Effector memory CD4-positive, alpha-beta T cell (primary cell): ENCODE data around the gene ECT2.
"Not testable (repeated sequence)": the region's sequence is repeated elsewhere in the genome, so short reads cannot be mapped to it uniquely, and the experiment has no call there.

ENCODE experiments used
- DNase-seq, 3 donors: peaks; one replicate each; pipeline ENCODE4 v3.0.0-alpha.2; 2020
- H3K27ac ChIP-seq: 2 replicates; pipeline ENCODE4 v1.7.0; 2013; ENCODE audit warnings: mild to moderate bottlenecking, low read length, moderate library complexity; ENCODE audit not compliant: insufficient read depth, poor library complexity, severe bottlenecking
- H3K27me3 ChIP-seq: replicated peaks from 2 replicates; pipeline ENCODE4 v1.7.0; 2013; ENCODE audit warnings: mild to moderate bottlenecking, low read length; ENCODE audit not compliant: insufficient read depth, control insufficient read depth, poor library complexity, severe bottlenecking
- H3K36me3 ChIP-seq: 2 replicates; pipeline ENCODE4 v1.7.0; 2013; ENCODE audit warnings: mild to moderate bottlenecking, low read length, moderate library complexity; ENCODE audit not compliant: control insufficient read depth, insufficient read depth
- H3K4me1 ChIP-seq: 2 replicates; pipeline ENCODE4 v1.7.0; 2013; ENCODE audit warnings: low read length, mild to moderate bottlenecking; ENCODE audit not compliant: control insufficient read depth, insufficient read depth, poor library complexity, severe bottlenecking
- H3K4me3 ChIP-seq: 2 replicates; pipeline ENCODE4 v1.7.0; 2013; ENCODE audit warnings: low read length, low read depth, mild to moderate bottlenecking; ENCODE audit not compliant: insufficient read depth, poor library complexity, severe bottlenecking
- H3K9me3 ChIP-seq: 2 replicates; pipeline ENCODE4 v1.7.0; 2013; ENCODE audit warnings: mild to moderate bottlenecking, low read length, moderate library complexity; ENCODE audit not compliant: control insufficient read depth

The ECT2 gene

DNA sequence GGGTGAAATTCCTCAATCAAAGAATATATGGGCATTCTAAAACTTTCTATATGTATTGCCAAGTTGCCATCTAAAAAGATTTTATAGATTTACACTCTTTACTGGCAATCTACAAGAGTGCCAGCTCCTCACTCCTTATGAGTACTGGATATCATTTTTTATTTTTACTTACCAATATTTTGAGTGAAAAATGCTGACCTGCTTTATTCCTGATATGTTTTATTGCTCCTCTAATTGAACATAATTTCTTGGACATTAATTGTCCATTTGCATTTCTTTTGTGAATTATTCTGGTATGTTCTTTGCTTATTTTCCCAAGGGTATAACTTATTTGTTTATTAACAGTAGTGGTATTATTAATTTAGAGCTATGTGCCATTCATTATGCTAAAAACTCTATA lies 96.8 kb downstream of the ECT2 start:
- no peaks in the 10 kb centered on the region for H3K27me3 ChIP-seq
- no peak overlapping the region for H3K4me3 ChIP-seq
- no peaks in the 10 kb centered on the region for H3K36me3 ChIP-seq
- H3K27ac ChIP-seq = no peak overlapping the region
- no peak for DNase-seq
- no peaks in the 10 kb centered on the region for H3K9me3 ChIP-seq
- no peaks in the 10 kb centered on the region for H3K4me1 ChIP-seq

DNA sequence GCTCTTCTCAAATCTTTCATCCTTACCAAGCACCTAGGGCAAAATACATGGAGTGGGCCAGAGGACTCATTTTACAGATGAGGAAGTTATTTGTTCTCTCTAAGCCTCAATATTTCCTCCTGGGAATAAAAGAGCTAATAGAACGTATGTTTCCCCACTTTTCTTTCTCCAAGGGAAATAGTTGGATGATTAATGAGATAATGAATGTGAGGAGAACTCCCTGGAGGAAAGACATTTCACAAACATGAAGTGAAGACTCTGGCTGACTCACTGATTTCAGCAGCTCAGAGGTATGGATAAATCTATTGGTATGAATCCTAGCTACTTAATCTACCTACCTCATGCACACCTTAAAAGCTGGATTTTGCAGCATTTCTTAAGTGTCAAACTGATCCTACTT lies 98.4 kb downstream of the ECT2 start:
- DNase-seq = no peak
- no peaks in the 10 kb centered on the region for H3K9me3 ChIP-seq
- no peak overlapping the region for H3K27ac ChIP-seq
- no peaks in the 10 kb centered on the region for H3K36me3 ChIP-seq
- no peaks in the 10 kb centered on the region for H3K4me1 ChIP-seq
- no peak overlapping the region for H3K4me3 ChIP-seq
- H3K27me3 ChIP-seq = no peaks in the 10 kb centered on the region

DNA sequence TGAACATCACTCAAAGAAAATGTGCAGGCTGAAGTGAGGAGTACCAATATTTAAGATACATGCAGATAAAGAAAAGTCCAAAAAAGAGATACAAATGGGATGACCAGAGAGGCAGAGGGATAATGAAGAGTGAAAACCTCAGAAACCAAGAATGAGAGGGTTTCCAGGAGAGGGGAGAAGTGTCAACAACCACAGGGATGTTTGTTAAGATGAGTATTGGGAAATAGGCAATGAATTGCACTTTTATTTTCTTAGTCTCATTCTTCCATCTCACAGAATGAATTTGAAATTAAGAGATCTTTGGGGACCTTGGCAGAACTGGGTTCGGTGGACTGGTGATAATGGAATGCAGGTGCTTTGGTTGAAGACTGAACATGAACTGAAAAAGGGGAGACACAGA lies 102.5 kb downstream of the ECT2 start:
- no peak for DNase-seq

DNA sequence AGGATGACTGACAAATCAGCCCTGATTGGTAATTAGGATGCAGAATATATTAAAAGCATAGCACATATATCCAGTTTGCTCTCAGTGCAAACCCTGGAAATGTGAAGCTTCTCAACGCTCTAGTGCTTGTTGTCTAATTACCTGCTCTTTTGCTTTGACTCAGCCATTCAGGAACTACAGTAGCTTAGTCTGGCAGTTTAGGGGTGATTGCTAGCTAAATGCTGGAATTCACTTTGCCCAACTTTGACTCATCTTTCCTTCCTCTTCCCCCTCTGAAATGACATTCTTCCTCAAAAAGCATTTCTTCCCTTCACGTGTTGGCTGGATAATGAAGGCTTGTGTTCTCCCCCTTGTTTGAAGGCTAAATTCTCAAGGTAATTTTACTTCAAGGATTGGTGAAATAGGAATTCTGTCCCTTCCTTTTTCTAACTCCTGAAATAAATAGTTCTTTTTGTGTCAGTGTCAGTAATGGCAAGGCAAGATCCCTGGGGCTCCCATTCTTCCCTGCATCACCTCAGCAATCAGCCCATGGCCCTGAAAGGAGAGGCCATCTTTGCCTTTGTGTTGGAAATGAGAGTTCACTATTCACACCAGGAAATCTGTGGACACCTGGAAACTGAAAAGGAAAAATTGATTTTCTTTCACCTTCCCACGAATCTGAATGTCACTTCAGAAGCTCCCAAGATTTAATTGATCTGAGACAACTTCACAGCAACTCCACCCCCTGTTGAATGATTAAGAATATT lies 103.6 kb downstream of the ECT2 start:
- no peaks in the 10 kb centered on the region for H3K36me3 ChIP-seq
- H3K4me1 ChIP-seq = no peaks in the 10 kb centered on the region
- H3K4me3 ChIP-seq = no peak overlapping the region
- H3K27ac ChIP-seq = no peak overlapping the region
- peaks cover 2% of the 10 kb centered on the region for H3K27me3 ChIP-seq
- no peak for DNase-seq
- no peaks in the 10 kb centered on the region for H3K9me3 ChIP-seq

More for the DNA sequence above, 102.5 kb downstream of the ECT2 start:
- Histone ChIP-seq H3K9me3 (no peaks in the 10 kb centered on the region), H3K36me3 (no peaks in the 10 kb centered on the region), H3K4me1 (no peaks in the 10 kb centered on the region), H3K4me3 (no peak overlapping the region), H3K27ac (no peak overlapping the region), H3K27me3 (no peaks in the 10 kb centered on the region)

DNA sequence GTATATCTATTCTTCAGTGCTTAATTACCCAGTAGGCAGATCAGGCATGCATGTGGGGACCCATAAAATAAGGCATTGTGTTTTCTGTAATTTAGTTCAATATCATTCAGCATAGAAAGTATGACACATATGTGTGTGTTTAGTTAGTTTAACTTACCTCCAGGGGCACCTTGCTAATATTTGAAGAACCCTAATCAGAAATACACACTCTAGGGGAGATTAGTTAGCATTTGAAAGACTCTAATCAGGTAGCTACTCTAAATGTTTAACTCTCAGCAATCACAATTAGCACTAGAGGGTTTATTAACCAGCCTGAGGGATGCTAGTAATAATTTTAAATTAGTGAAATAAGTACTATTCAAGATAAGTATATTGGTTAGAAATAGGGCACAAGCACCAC lies 104.5 kb downstream of the ECT2 start:
- Histone ChIP-seq H3K4me1 (no peaks in the 10 kb centered on the region), H3K27ac (no peak overlapping the region)
- no peak for DNase-seq

DNA sequence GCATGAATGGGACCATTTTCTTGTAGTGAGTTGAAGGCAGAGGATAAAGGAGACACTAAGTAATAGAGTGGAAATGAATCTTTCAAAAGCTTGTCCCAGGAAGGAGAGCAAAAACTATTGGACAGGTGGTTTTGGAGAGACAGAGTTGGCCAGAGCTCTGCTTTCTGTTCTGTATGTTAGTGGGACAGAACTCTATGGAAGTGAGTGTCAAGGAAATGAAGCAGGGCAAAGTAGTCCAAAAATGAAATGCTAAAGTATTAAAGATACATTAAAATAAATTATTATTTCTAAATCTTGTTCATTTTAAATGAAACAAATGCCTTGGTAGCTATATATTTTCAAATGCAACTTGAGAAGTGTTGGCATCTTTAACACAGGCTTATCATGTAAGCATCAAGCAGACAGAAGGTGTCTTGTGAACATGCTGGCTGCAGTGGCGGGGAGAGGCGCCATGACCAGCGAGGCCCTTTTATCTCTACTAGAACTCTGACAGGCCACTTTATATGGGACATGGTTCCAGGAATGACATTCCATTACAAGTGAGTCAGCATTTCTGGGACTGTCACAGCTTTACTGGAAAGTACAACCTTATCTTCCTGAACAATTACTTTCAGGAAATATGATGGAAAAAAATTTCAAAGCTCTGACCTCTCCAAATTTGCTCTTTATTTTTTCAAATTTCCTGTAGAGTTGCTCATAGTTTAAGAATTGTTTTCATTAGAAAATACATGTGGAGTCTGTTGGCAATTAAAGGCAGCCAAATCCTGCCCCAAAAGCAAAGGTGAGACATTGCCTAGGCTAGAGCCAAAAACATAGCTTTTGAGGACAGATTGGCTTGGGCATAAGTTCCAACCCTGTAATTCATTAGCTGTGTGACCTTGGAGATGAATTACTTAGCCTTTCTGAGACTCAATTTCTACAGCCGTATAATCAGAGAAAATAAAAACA lies 106.5 kb downstream of the ECT2 start:
- H3K9me3 ChIP-seq = no peaks in the 10 kb centered on the region
- H3K27ac ChIP-seq = no peak overlapping the region
- no peak overlapping the region for H3K4me3 ChIP-seq
- peaks cover 2% of the 10 kb centered on the region for H3K27me3 ChIP-seq
- no peak for DNase-seq
- H3K36me3 ChIP-seq = no peaks in the 10 kb centered on the region
- H3K4me1 ChIP-seq = no peaks in the 10 kb centered on the region

More for the DNA sequence above, 104.5 kb downstream of the ECT2 start:
- Histone ChIP-seq H3K4me3 (no peak overlapping the region), H3K9me3 (no peaks in the 10 kb centered on the region), H3K27me3 (peaks cover 2% of the 10 kb centered on the region), H3K36me3 (no peaks in the 10 kb centered on the region)

DNA sequence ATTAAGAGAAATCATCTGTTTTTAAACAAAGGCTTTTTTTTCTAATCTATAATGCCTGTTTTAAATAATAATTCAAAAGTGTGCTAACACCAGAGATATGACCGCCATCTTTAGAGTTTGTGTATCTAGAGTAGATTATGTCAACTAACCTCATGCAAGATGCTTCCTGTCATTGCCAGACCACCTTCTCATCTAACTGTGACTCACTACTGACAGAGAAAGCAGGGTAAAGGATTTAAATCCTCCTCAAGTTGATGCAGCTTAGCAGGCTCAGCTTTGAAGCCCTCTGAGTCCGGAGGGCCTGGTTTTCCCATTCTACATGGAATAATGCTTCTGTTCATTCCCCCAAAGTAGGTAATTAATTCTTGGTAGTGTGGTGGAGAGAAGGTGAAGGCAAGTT lies 108.5 kb downstream of the ECT2 start:
- DNase-seq = no peak
- Histone ChIP-seq H3K4me3 (no peak overlapping the region), H3K4me1 (no peaks in the 10 kb centered on the region), H3K27me3 (peaks cover 2% of the 10 kb centered on the region), H3K36me3 (no peaks in the 10 kb centered on the region), H3K27ac (no peak overlapping the region), H3K9me3 (no peaks in the 10 kb centered on the region)

DNA sequence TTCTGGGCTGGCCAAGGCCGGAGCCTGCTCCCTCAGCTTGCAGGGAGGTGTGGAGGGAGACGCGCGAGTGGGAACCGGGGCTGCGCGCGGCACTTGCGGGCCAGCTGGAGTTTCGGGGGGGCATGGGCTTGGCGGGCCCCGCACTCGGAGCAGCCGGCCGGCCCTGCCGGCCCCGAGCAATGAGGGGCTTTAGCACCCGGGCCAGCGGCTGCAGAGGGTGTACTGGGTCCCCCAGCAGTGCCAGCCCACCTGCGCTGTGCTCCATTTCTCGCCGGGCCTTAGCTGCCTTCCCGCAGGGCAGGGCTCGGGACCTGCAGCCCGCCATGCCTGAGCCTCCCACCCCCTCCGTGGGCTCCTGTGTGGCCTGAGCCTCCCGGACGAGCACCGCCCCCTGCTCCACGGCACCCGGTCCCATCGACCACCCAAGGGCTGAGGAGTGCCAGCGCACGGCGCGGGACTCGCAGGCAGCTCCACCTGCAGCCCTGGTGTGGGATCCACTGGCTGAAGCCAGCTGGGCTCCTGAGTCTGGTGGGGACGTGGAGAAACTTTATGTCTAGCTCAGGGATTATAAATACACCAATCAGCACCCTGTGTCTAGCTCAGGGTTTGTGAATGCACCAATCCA lies 116.3 kb downstream of the ECT2 start:
- not testable (repeated sequence) for H3K4me3 ChIP-seq, H3K36me3 ChIP-seq, H3K27ac ChIP-seq, H3K9me3 ChIP-seq, DNase-seq, H3K4me1 ChIP-seq, H3K27me3 ChIP-seq

DNA sequence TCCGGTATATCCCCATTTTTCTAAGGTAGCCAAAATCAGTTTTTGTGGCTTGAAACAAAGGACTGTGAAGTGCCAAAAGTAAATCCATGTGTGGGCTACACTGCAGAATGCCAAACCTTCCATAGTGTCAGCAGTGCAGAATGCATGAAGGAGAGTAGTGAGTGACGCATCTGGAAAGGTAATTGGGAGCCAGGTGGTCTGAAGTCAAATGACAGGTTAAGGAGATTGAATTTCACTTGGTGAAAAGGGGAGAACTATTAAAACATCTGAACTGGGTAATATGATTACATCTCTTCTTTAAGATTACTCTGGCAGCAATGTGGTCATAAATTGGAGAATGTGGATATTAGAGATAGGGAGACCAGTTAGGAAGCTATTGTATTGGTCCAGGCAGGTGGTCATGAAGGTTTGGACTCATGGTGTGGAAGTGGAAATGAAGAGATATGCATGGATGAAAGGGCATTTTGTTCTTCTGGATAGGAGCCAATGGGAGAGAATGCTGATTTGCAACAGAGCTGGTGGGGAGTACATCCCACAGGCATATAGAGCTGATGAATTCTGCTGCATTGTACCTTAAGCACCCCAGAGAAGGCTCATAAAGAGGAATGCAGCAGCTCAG lies 118.2 kb downstream of the ECT2 start:
- DNase-seq = no peak
- H3K4me3 ChIP-seq = no peak overlapping the region
- no peaks in the 10 kb centered on the region for H3K4me1 ChIP-seq
- H3K27ac ChIP-seq = no peak overlapping the region
- no peaks in the 10 kb centered on the region for H3K36me3 ChIP-seq
- no peaks in the 10 kb centered on the region for H3K9me3 ChIP-seq
- H3K27me3 ChIP-seq = no peaks in the 10 kb centered on the region
